ENCODE measurements around the gene COX14.

COX14 gene

GRCh38 chr12:50106907-50107306, 5.1 kb upstream of the COX14 start:
- Histone ChIP-seq H3K27me3 (replicated peaks; ENCODE audit: control insufficient read depth, insufficient read depth, low read length) (no peaks in the 10 kb centered on the region), H3K4me3 (replicated peaks; ENCODE audit: low read depth, low read length) (no peak overlapping the region), H3K36me3 (ENCODE audit: control insufficient read depth, insufficient read depth, low read length) (no peaks in the 10 kb centered on the region; the same call in 1 of the 2 replicates)
- no peak for TF ChIP-seq CTCF (IDR thresholded peaks at IDR 0.05; ENCODE audit: insufficient read depth, low read length, poor library complexity, severe bottlenecking)
- DNase-seq (ENCODE audit: extremely low read depth, insufficient read length), result no peak

- DNase-seq (ENCODE audit: extremely low read depth, insufficient read length), result no peak
- Histone ChIP-seq H3K4me3 (replicated peaks; ENCODE audit: low read depth, low read length) (no peak overlapping the region), H3K36me3 (ENCODE audit: control insufficient read depth, insufficient read depth, low read length) (no peaks in the 10 kb centered on the region; the same call in 1 of the 2 replicates), H3K27me3 (replicated peaks; ENCODE audit: control insufficient read depth, insufficient read depth, low read length) (no peaks in the 10 kb centered on the region)
- no peak for TF ChIP-seq CTCF (IDR thresholded peaks at IDR 0.05; ENCODE audit: insufficient read depth, low read length, poor library complexity, severe bottlenecking)
Observed at GRCh38 chr12:50107416-50108268, 4.4 kb upstream of the COX14 start.

- Histone ChIP-seq H3K36me3 (ENCODE audit: control insufficient read depth, insufficient read depth, low read length) (no peaks in the 10 kb centered on the region; the same call in 1 of the 2 replicates), H3K4me3 (replicated peaks; ENCODE audit: low read depth, low read length) (no peak overlapping the region), H3K27me3 (replicated peaks; ENCODE audit: control insufficient read depth, insufficient read depth, low read length) (no peaks in the 10 kb centered on the region)
- DNase-seq (ENCODE audit: extremely low read depth, insufficient read length), result no peak
- TF ChIP-seq CTCF (IDR thresholded peaks at IDR 0.05; ENCODE audit: insufficient read depth, low read length, poor library complexity, severe bottlenecking), result no peak
Observed at GRCh38 chr12:50109319-50109718, 2.7 kb upstream of the COX14 start.

- H3K4me3 ChIP-seq (replicated peaks; ENCODE audit: low read depth, low read length), result peak overlapping the region; percentile 51
- H3K36me3 ChIP-seq (ENCODE audit: control insufficient read depth, insufficient read depth, low read length), result no peaks in the 10 kb centered on the region; the same call in 1 of the 2 replicates
- no peak for TF ChIP-seq CTCF (IDR thresholded peaks at IDR 0.05; ENCODE audit: insufficient read depth, low read length, poor library complexity, severe bottlenecking)
- H3K27me3 ChIP-seq (replicated peaks; ENCODE audit: control insufficient read depth, insufficient read depth, low read length), result no peaks in the 10 kb centered on the region
- DNase-seq (ENCODE audit: extremely low read depth, insufficient read length), result no peak
Observed at GRCh38 chr12:50110127-50110761, 1.8 kb upstream of the COX14 start.

GRCh38 chr12:50110762-50111351, 1.2 kb upstream of the COX14 start:
- Histone ChIP-seq H3K36me3 (ENCODE audit: control insufficient read depth, insufficient read depth, low read length) (no peaks in the 10 kb centered on the region; the same call in 1 of the 2 replicates), H3K4me3 (replicated peaks; ENCODE audit: low read depth, low read length) (peak overlapping the region; percentile 51), H3K27me3 (replicated peaks; ENCODE audit: control insufficient read depth, insufficient read depth, low read length) (no peaks in the 10 kb centered on the region)
- no peak for TF ChIP-seq CTCF (IDR thresholded peaks at IDR 0.05; ENCODE audit: insufficient read depth, low read length, poor library complexity, severe bottlenecking)
- peak; percentile 65 for DNase-seq (ENCODE audit: extremely low read depth, insufficient read length)

Measured in GM06990 (cell line).